Fibroblast of peridontal ligament (primary cell): ENCODE measurements around the gene CTNNA3.
"Not testable (repeated sequence)": the region's sequence is repeated elsewhere in the genome, so short reads cannot be mapped to it uniquely, and the experiment has no call there.

ENCODE experiments used
- DNase-seq: peaks from one replicate; pipeline ENCODE4 v3.0.0-alpha.2; 2010; ENCODE audit errors: extremely low read depth

CTNNA3 gene

GRCh38 chr10:67246066-67246555, 449.9 kb downstream of the CTNNA3 start:
- DNase-seq = no peak

GRCh38 chr10:67242528-67242927, 453.5 kb downstream of the CTNNA3 start:
- no peak for DNase-seq

- no peak for DNase-seq
Observed at GRCh38 chr10:67241451-67241850, 454.5 kb downstream of the CTNNA3 start.

- no peak for DNase-seq
Observed at GRCh38 chr10:67239864-67240497, 456.0 kb downstream of the CTNNA3 start.

GRCh38 chr10:67230680-67231500, 465.1 kb downstream of the CTNNA3 start:
- not testable (repeated sequence) for DNase-seq

- DNase-seq = no peak
Observed at GRCh38 chr10:67225226-67225625, 470.8 kb downstream of the CTNNA3 start.

- DNase-seq = no peak
Observed at GRCh38 chr10:67224553-67224952, 471.4 kb downstream of the CTNNA3 start.

GRCh38 chr10:67222934-67223333, 473.1 kb downstream of the CTNNA3 start:
- DNase-seq = no peak

GRCh38 chr10:67221939-67222494, 474.0 kb downstream of the CTNNA3 start:
- DNase-seq = no peak

GRCh38 chr10:67211680-67212079, 484.3 kb downstream of the CTNNA3 start:
- DNase-seq = no peak

- DNase-seq = not testable (repeated sequence)
Observed at GRCh38 chr10:67207923-67208322, 488.1 kb downstream of the CTNNA3 start.

GRCh38 chr10:67200913-67201564, 495.0 kb downstream of the CTNNA3 start:
- DNase-seq = no peak

GRCh38 chr10:67175354-67175753, 520.6 kb downstream of the CTNNA3 start:
- DNase-seq = no peak

- DNase-seq = no peak
Observed at GRCh38 chr10:67173787-67174186, 522.2 kb downstream of the CTNNA3 start.

- no peak for DNase-seq
Observed at GRCh38 chr10:67171970-67172369, 524.0 kb downstream of the CTNNA3 start.

GRCh38 chr10:67156239-67156638, 539.8 kb downstream of the CTNNA3 start:
- DNase-seq = no peak

- no peak for DNase-seq
Observed at GRCh38 chr10:67151471-67151870, 544.5 kb downstream of the CTNNA3 start.

GRCh38 chr10:67144530-67144929, 551.5 kb downstream of the CTNNA3 start:
- no peak for DNase-seq

GRCh38 chr10:67141300-67141699, 554.7 kb downstream of the CTNNA3 start:
- no peak for DNase-seq

- no peak for DNase-seq
Observed at GRCh38 chr10:67140641-67141040, 555.4 kb downstream of the CTNNA3 start.

- DNase-seq = no peak
Observed at GRCh38 chr10:67127441-67127840, 568.6 kb downstream of the CTNNA3 start.

- DNase-seq = no peak
Observed at GRCh38 chr10:67119651-67120050, 576.3 kb downstream of the CTNNA3 start.
